HEK293 (cell line): ENCODE measurements around the gene ARID3B.

Experiments used
- ATF2 ChIP-seq: fragments of 450-650 bp; formaldehyde crosslinking; IDR thresholded peaks from 2 replicates; pipeline ENCODE4 v1.5.1; 2016; ENCODE audit warnings: missing biosample characterization, missing genetic modification characterization, low read depth
- BCL11A ChIP-seq: fragments of 450-650 bp; formaldehyde crosslinking; IDR thresholded peaks from 2 replicates; pipeline ENCODE4 v1.5.1; 2016; ENCODE audit warnings: low read depth, missing biosample characterization, missing genetic modification characterization
- PATZ1 ChIP-seq: fragments of 450-650 bp; formaldehyde crosslinking; IDR thresholded peaks from 2 replicates; pipeline ENCODE4 v1.5.1; 2016; ENCODE audit warnings: missing biosample characterization, missing genetic modification characterization
- PRDM1 ChIP-seq: fragments of 450-650 bp; formaldehyde crosslinking; IDR thresholded peaks from 2 replicates; pipeline ENCODE4; 2016; ENCODE audit warnings: missing biosample characterization, missing genetic modification characterization
- REST ChIP-seq: fragments of 450-650 bp; formaldehyde crosslinking; IDR thresholded peaks from 2 replicates; pipeline ENCODE4 v1.5.1; 2016; ENCODE audit warnings: missing biosample characterization, missing genetic modification characterization
- YY1 ChIP-seq: fragments of 450-650 bp; formaldehyde crosslinking; IDR thresholded peaks from 2 replicates; pipeline ENCODE4 v1.5.1; 2018; ENCODE audit warnings: missing biosample characterization, missing genetic modification characterization
- YY2 ChIP-seq: fragments of 450-650 bp; formaldehyde crosslinking; IDR thresholded peaks from 2 replicates; pipeline ENCODE4 v1.5.1; 2016; ENCODE audit warnings: missing biosample characterization, missing genetic modification characterization
- ZBTB20 ChIP-seq: fragments of 450-650 bp; formaldehyde crosslinking; IDR thresholded peaks from 2 replicates; pipeline ENCODE4 v1.5.1; 2016; ENCODE audit warnings: missing biosample characterization, missing genetic modification characterization
- ZBTB7A ChIP-seq: fragments of 450-650 bp; formaldehyde crosslinking; IDR thresholded peaks from 2 replicates; pipeline ENCODE4 v1.5.1; 2016; ENCODE audit warnings: low read depth, missing biosample characterization, missing genetic modification characterization
- ZIC2 ChIP-seq: fragments of 450-650 bp; formaldehyde crosslinking; IDR thresholded peaks from 2 replicates; pipeline ENCODE4 v1.5.1; 2016; ENCODE audit warnings: missing biosample characterization, missing genetic modification characterization
- ZNF175 ChIP-seq: fragments of 450-650 bp; formaldehyde crosslinking; IDR thresholded peaks from 2 replicates; pipeline ENCODE4 v1.5.1; 2016; ENCODE audit warnings: missing biosample characterization, missing genetic modification characterization
- ZNF18 ChIP-seq: fragments of 450-650 bp; formaldehyde crosslinking; IDR thresholded peaks from 2 replicates; pipeline ENCODE4 v1.5.1; 2016; ENCODE audit warnings: missing biosample characterization, missing genetic modification characterization
- ZNF280D ChIP-seq: fragments of 450-650 bp; formaldehyde crosslinking; IDR thresholded peaks from 2 replicates; pipeline ENCODE4 v1.5.1; 2016; ENCODE audit warnings: missing biosample characterization, missing genetic modification characterization
- ZNF335 ChIP-seq: fragments of 450-650 bp; formaldehyde crosslinking; conservative IDR thresholded peaks from 2 replicates; pipeline ENCODE4 v1.5.1; 2016; ENCODE audit warnings: missing biosample characterization, missing genetic modification characterization
- ZNF362 ChIP-seq: fragments of 450-650 bp; formaldehyde crosslinking; IDR thresholded peaks from 2 replicates; pipeline ENCODE4 v1.5.1; 2016; ENCODE audit warnings: missing biosample characterization, missing genetic modification characterization
- ZNF398 ChIP-seq: fragments of 450-650 bp; formaldehyde crosslinking; IDR thresholded peaks from 2 replicates; pipeline ENCODE4 v1.5.1; 2017; ENCODE audit warnings: missing biosample characterization, missing genetic modification characterization
- ZNF529 ChIP-seq: fragments of 450-650 bp; formaldehyde crosslinking; IDR thresholded peaks from 2 replicates; pipeline ENCODE4 v1.5.1; 2017; ENCODE audit warnings: missing genetic modification characterization, missing biosample characterization; ENCODE audit not compliant: insufficient replicate concordance
- ZNF585B ChIP-seq: fragments of 450-650 bp; formaldehyde crosslinking; IDR thresholded peaks from 2 replicates; pipeline ENCODE4 v1.5.1; 2016; ENCODE audit warnings: missing biosample characterization, missing genetic modification characterization
- ZNF596 ChIP-seq: fragments of 450-650 bp; IDR thresholded peaks from 2 replicates; pipeline ENCODE4 v1.5.0; 2018; ENCODE audit warnings: missing biosample characterization, mild to moderate bottlenecking, missing genetic modification characterization, moderate library complexity
- ZNF645 ChIP-seq: fragments of 450-650 bp; formaldehyde crosslinking; IDR thresholded peaks from 2 replicates; pipeline ENCODE4; 2016; ENCODE audit warnings: missing biosample characterization, missing genetic modification characterization
- ZNF660 ChIP-seq: fragments of 450-650 bp; IDR thresholded peaks from 2 replicates; pipeline ENCODE4 v1.5.1; 2018; ENCODE audit warnings: missing biosample characterization, mild to moderate bottlenecking, missing genetic modification characterization
- ZNF785 ChIP-seq: fragments of 450-650 bp; formaldehyde crosslinking; IDR thresholded peaks from 2 replicates; pipeline ENCODE4 v1.5.1; 2016; ENCODE audit warnings: missing biosample characterization, missing genetic modification characterization

ARID3B gene

GRCh38 chr15:74620636-74621545 lies 79.9 kb downstream of the ARID3B start (continued):
- TF ChIP-seq PATZ1 (no peak), ZNF596 (tag by site-specific recombination) (no peak), BCL11A (tag by site-specific recombination) (no peak), ZNF362 (tag by site-specific recombination) (no peak), ZNF175 (tag by site-specific recombination) (no peak), ZNF280D (tag by site-specific recombination) (no peak), ZNF645 (tag by site-specific recombination) (no peak), ZIC2 (tag by site-specific recombination) (peak; percentile 15; the same call in 1 of the 2 replicates), ATF2 (tag by site-specific recombination) (no peak), ZNF785 (tag by site-specific recombination) (no peak), REST (tag by site-specific recombination) (no peak), YY2 (tag by site-specific recombination) (no peak), YY1 (tag by site-specific recombination) (no peak), ZNF18 (tag by site-specific recombination) (no peak), ZNF398 (no peak), ZNF660 (tag by site-specific recombination) (peak; percentile 73; the same call in 1 of the 2 replicates), ZBTB7A (tag by site-specific recombination) (no peak), ZNF529 (no peak), ZNF335 (tag by site-specific recombination) (no peak), ZBTB20 (tag by site-specific recombination) (no peak; the same call in 1 of the 2 replicates), PRDM1 (no peak), ZNF585B (tag by site-specific recombination) (no peak)
